GM18519 (cell line): ENCODE results near the gene PLCD4.

Experiments
- ATAC-seq: cut with Tn5 transposase; IDR thresholded peaks from one replicate; pipeline ENCODE4 v1.9.1; 2021; ENCODE audit warnings: mild to moderate bottlenecking, moderate library complexity; ENCODE audit not compliant: unreplicated experiment, low FRiP score

Gene PLCD4

GRCh38 chr2:218662377-218662776 is 54.7 kb downstream of the PLCD4 start:
- no peak for ATAC-seq

GRCh38 chr2:218662827-218663226 is 55.1 kb downstream of the PLCD4 start:
- no peak for ATAC-seq

GRCh38 chr2:218663901-218664300 is 56.2 kb downstream of the PLCD4 start:
- no peak for ATAC-seq

GRCh38 chr2:218664653-218665052 is 57.0 kb downstream of the PLCD4 start:
- ATAC-seq: no peak

GRCh38 chr2:218671097-218671653 is 63.5 kb downstream of the PLCD4 start:
- no peak for ATAC-seq

GRCh38 chr2:218671654-218672566 is 64.2 kb downstream of the PLCD4 start, which contains the start of the genes RNF25 and STK36:
TSS of gene RNF25 (minus strand) at chr2:218672002. CDS start at chr2:218671970, 32 bp downstream.
TSS of gene STK36 (plus strand) at chr2:218672086. CDS start at chr2:218672830, 744 bp downstream.
- ATAC-seq: peak; percentile 72

- no peak for ATAC-seq
Observed at GRCh38 chr2:218679119-218679518, 71.4 kb downstream of the PLCD4 start.

- ATAC-seq: no peak
Observed at GRCh38 chr2:218680061-218680460, 72.4 kb downstream of the PLCD4 start.
